GM21619 (cell line): ENCODE results near the gene CYP1B1.
"Not testable (repeated sequence)": the region's sequence is repeated elsewhere in the genome, so short reads cannot be mapped to it uniquely, and the experiment has no call there.

ENCODE experiments used
- ATAC-seq: cut with Tn5 transposase; IDR thresholded peaks from one replicate; pipeline ENCODE4 v1.9.1; 2021; ENCODE audit not compliant: unreplicated experiment

CYP1B1 gene

GRCh38 chr2:38075507-38076151 is at the start of gene CYP1B1:
TSS of gene CYP1B1 (minus strand) at chr2:38076151. CDS start at chr2:38075388, 763 bp downstream.
- ATAC-seq: no peak

- no peak for ATAC-seq
Observed at GRCh38 chr2:38125007-38125406, 49.1 kb upstream of the CYP1B1 start.

DNA sequence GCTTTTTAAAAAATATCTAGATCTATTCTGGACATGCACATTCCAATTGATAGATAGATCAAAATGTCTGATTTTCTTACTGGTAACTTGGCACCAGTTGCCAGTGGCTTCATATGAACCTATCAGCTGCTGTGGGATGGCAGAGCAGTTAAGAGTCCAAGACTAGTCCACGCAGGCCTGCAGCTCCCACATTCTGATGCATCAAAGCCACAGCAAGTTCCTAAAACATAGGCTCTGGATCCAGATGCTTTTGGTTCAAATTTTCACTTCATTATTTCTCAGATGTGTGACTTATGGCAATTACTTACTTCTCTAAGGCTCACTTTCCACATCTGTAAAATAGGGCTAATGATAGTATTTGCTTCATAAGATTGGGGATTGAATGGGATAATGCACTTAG is 48.0 kb upstream of the CYP1B1 start:
- no peak for ATAC-seq

- ATAC-seq: no peak
Observed at GRCh38 chr2:38122344-38122743, 46.4 kb upstream of the CYP1B1 start.

DNA sequence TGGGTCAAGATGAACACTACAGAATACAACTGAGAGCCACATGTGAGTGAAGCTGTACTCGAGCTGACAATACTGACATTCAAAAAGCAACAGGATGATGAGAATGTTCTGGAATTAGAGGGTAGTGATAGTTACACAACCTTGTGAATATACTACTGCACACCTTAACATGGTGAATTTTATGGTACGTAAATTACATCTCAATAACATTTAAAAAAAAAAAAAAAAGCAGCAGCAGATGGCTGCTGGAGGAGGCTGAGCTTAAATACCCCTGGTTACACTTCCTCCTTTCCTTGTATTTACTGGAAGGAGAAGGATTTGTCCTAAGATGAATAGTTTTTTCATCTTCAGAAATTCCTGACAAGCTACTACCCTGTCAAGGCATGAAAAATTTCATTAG is 45.5 kb upstream of the CYP1B1 start:
- ATAC-seq: no peak

DNA sequence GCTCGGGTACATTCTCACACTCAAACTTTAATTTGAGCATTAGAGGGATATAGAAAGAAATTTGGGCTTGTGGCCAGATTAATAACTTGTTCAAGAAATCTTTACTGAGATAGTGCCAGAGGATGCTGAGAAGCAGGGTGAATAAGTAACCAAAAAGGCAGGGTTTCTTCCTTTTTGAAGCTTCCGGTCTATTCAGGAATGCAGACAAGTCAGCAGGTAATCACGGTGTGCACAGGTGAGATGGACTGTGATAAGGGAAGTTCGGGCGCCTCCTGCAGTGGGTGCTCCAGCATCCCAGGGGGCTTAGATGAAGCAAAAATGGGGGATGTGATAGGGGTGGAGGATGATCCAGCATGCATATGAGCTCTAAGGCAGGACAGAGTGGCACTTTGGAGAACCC is 44.9 kb upstream of the CYP1B1 start:
- ATAC-seq: no peak

DNA sequence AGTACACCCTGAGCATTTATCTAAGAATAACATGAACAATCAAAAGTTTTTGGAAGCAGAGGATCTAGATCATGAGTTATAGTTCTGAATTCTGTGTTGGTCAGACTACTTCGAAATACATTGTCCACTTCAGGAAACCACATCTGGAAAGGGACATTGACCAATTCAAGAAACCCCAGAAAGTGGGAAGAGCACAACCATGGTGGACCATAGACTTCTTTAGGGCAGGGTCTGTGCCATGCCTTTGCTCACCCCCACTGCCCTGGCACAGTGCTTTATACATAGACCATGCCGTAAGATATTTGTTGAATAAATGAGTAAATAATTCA is 44.3 kb upstream of the CYP1B1 start:
- ATAC-seq: no peak

GRCh38 chr2:38116762-38117161 is 40.8 kb upstream of the CYP1B1 start:
- no peak for ATAC-seq

GRCh38 chr2:38115216-38116032 is 39.5 kb upstream of the CYP1B1 start:
- ATAC-seq: no peak

DNA sequence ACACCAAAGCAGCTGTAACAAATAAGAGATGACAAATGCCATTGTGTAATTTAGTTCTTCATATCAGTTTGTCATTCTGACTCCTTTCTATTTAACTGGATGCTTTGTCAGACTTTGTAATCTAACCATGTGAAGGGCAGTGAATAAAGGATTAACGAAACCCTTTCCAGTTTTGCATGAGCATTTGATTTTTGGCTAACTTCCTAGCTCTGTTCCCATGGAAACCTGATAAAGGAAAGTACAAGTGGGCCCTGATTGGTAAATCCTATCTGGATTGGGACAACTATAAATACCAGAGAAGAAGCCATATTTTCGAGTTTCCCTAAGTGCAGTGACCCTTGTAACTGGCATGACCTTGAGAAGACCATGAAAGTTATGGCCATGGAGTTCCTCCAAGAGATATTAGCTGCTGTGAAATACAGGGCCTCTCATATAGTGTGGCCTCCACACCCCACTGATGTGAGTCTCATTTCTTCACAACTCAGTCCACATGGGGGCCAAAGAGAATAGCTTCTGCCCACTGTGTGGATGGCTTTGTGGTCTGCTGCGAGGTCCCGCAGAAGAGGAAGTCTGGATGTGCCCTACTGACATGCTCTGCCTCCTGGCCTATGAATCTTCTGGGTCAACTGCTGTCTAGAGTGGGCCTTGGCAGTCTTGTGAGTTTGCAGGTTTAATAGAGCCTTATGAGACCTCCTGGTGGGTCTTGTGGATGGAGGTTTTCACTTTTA is 38.2 kb upstream of the CYP1B1 start:
- ATAC-seq: no peak

- no peak for ATAC-seq
Observed at GRCh38 chr2:38113051-38113450, 37.1 kb upstream of the CYP1B1 start.

- ATAC-seq: not testable (repeated sequence)
Observed at GRCh38 chr2:38111350-38111749, 35.4 kb upstream of the CYP1B1 start.

DNA sequence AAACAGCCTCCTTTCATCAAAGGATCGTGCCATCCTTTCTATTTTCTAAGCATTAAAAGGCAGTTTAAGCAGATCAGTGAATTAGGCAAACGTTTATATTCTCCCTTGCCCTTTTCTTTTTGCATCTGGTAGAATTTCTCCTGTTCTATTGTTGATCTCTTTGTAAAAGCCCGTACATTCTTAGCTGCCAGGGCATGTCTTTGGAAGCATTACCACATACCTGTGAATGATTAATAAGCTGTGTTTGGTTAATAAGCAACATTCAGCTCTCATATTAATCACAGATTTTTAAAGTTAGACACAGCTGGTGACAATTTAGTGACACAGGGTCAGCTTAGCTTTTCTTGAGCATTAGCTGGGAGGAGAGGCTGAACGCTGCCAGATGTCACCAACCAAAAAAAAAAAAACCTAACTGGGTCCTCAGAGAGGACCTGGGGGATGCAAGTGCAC is 33.8 kb upstream of the CYP1B1 start:
- ATAC-seq: peak; percentile 49

GRCh38 chr2:38108907-38109731 is 33.2 kb upstream of the CYP1B1 start:
- ATAC-seq: peak; percentile 14

GRCh38 chr2:38107738-38108410 is 31.9 kb upstream of the CYP1B1 start:
- ATAC-seq: no peak

- no peak for ATAC-seq
Observed at GRCh38 chr2:38106405-38107094, 30.6 kb upstream of the CYP1B1 start.

- ATAC-seq: no peak
Observed at GRCh38 chr2:38105922-38106321, 30.0 kb upstream of the CYP1B1 start.

GRCh38 chr2:38104598-38104997 is 28.6 kb upstream of the CYP1B1 start:
- ATAC-seq: no peak

- no peak for ATAC-seq
Observed at GRCh38 chr2:38100328-38100727, 24.4 kb upstream of the CYP1B1 start.
